Lower leg skin (tissue), 3 donors: ENCODE data around the gene WWC1.

Experiments
- CTCF ChIP-seq, 3 donors: fragments of 450-650 bp; IDR thresholded peaks; one replicate each; pipeline ENCODE4 v1.5.1; 2016; ENCODE audit warnings: antibody characterized with exemption in 3 of 3, mild to moderate bottlenecking in 3 of 3, moderate library complexity in 2 of 3
- POLR2A ChIP-seq, 2 donors: fragments of 450-650 bp; IDR thresholded peaks; one replicate each; pipeline ENCODE4 v1.6.1; 2016 to 2017; ENCODE audit warnings: antibody characterized with exemption in 2 of 2, mild to moderate bottlenecking in 1 of 2, moderate library complexity in 1 of 2

- TF ChIP-seq CTCF (IDR thresholded peaks at IDR 0.05) (no peak), POLR2A (IDR thresholded peaks at IDR 0.05) (no peak)
These were observed 143.4 kb downstream of the WWC1 start for GRCh38 chr5:168434746-168435321.
